Hindlimb muscle (tissue), 1 donor: Measurements from ENCODE around the gene CALR. TPM values are rescaled to one million over a fixed set of nuclear protein-coding genes. Genes with fewer than 3 reads are reported as not detected.
A peak's percentile ranks its signal among the peaks of the same experiment; 100 is the strongest.
"Not testable (repeated sequence)": the region's sequence is repeated elsewhere in the genome, so short reads cannot be mapped to it uniquely, and the experiment has no call there.

Experiments
- DNase-seq: peaks from one replicate; pipeline ENCODE4 v3.0.0-alpha.2; 2013
- polyA plus RNA-seq: library from polyadenylated mRNA; unstranded; fragments of 120-200 nt; gene quantifications from one replicate; pipeline ENCODE4 v1.2.1, GENCODE V29; 2013; ENCODE audit not compliant: insufficient read length

CALR gene
- polyA plus RNA-seq, 1 donor = 361 TPM

- no peak for DNase-seq
Observed at GRCh38 chr19:12952488-12953137, 14.2 kb downstream of the CALR start.

- peak; percentile 75 for DNase-seq
Observed at GRCh38 chr19:12953138-12953798, 14.9 kb downstream of the CALR start.

GRCh38 chr19:12953799-12954611 is 15.6 kb downstream of the CALR start:
- no peak for DNase-seq

GRCh38 chr19:12954612-12954962 is 16.2 kb downstream of the CALR start:
- DNase-seq = no peak

GRCh38 chr19:12955575-12955974 is 17.2 kb downstream of the CALR start:
- not testable (repeated sequence) for DNase-seq

- DNase-seq = no peak
Observed at GRCh38 chr19:12955996-12956395, 17.6 kb downstream of the CALR start.

GRCh38 chr19:12956446-12957388 is 18.3 kb downstream of the CALR start, which contains the start of gene GADD45GIP1:
Gene GADD45GIP1 (minus strand): TSS chr19:12957223. CDS start chr19:12957212, 11 bp downstream.
- DNase-seq = peak; percentile 80

- not testable (repeated sequence) for DNase-seq
Observed at GRCh38 chr19:12957389-12957952, 19.1 kb downstream of the CALR start.

GRCh38 chr19:12959481-12959880 is 21.1 kb downstream of the CALR start:
- no peak for DNase-seq

- DNase-seq = peak; percentile 86
Observed at GRCh38 chr19:12965017-12965811, 26.8 kb downstream of the CALR start.

GRCh38 chr19:12965812-12966135 is 27.4 kb downstream of the CALR start:
- no peak for DNase-seq

GRCh38 chr19:12967907-12968306 is 29.5 kb downstream of the CALR start:
- DNase-seq = no peak

- no peak for DNase-seq
Observed at GRCh38 chr19:12969292-12969988, 31.0 kb downstream of the CALR start, which contains the start of gene DAND5. Gene DAND5 (plus strand): TSS chr19:12969576. CDS start chr19:12969661, 85 bp downstream.

GRCh38 chr19:12970070-12970820 is 31.8 kb downstream of the CALR start:
- no peak for DNase-seq

GRCh38 chr19:12973236-12973635 is 34.8 kb downstream of the CALR start:
- no peak for DNase-seq

- DNase-seq = no peak
Observed at GRCh38 chr19:12974301-12975220, 36.2 kb downstream of the CALR start.

- DNase-seq = no peak
Observed at GRCh38 chr19:12975221-12975741, 36.9 kb downstream of the CALR start.

GRCh38 chr19:12976109-12976508 is 37.7 kb downstream of the CALR start:
- DNase-seq = not testable (repeated sequence)
